ENCODE measurements around the gene PPP1R26. TPM values are rescaled to one million over a fixed set of nuclear protein-coding genes. Genes with fewer than 3 reads are reported as not detected.

Gene PPP1R26
- total and polyA plus RNA-seq, 2 of the 13 experiments (the other 11 are each of a cell fraction or from before 2014, with no cell fraction given), result 8.6 to 11.6 TPM

GRCh38 chr9:135501261-135502167, 21.9 kb downstream of the PPP1R26 start (continued):
- no peak for TF ChIP-seq ZNF503 (CRISPR knock-in tag; IDR thresholded peaks at IDR 0.05)
- no peak for TF ChIP-seq HOXA9 (CRISPR knock-in tag; IDR thresholded peaks at IDR 0.05; ENCODE audit: borderline replicate concordance)
- TF ChIP-seq STAG1 (CRISPR knock-in tag; IDR thresholded peaks at IDR 0.05), result no peak
- TF ChIP-seq SMAD9 (CRISPR knock-in tag; IDR thresholded peaks at IDR 0.05), result no peak
- no peak for TF ChIP-seq TCF7L2 (IDR thresholded peaks at IDR 0.05; ENCODE audit: low read depth, low read length)
- no peak for TF ChIP-seq ZNF776 (CRISPR knock-in tag; IDR thresholded peaks at IDR 0.05)
- TF ChIP-seq ARID5B (CRISPR knock-in tag; IDR thresholded peaks at IDR 0.05), result no peak
- TF ChIP-seq KLF15 (CRISPR knock-in tag; IDR thresholded peaks at IDR 0.05; ENCODE audit: borderline replicate concordance), result no peak
- TF ChIP-seq AKNA (CRISPR knock-in tag; IDR thresholded peaks at IDR 0.05; ENCODE audit: borderline replicate concordance), result no peak
- no peak for TF ChIP-seq ZNF569 (CRISPR knock-in tag; IDR thresholded peaks at IDR 0.05; ENCODE audit: borderline replicate concordance)
- TF ChIP-seq ZMAT3 (CRISPR knock-in tag; conservative IDR thresholded peaks at IDR 0.05), result no peak
- TF ChIP-seq KLF12 (CRISPR knock-in tag; IDR thresholded peaks at IDR 0.05; ENCODE audit: borderline replicate concordance), result no peak
- TF ChIP-seq NFYC (CRISPR knock-in tag; IDR thresholded peaks at IDR 0.05), result no peak
- TF ChIP-seq ZNF331 (CRISPR knock-in tag; IDR thresholded peaks at IDR 0.05), result no peak
- TF ChIP-seq TP53 (CRISPR knock-in tag; conservative IDR thresholded peaks at IDR 0.05), result no peak
- no peak for TF ChIP-seq IRF1 (CRISPR knock-in tag; IDR thresholded peaks at IDR 0.05; ENCODE audit: low read depth)
- TF ChIP-seq GPN1 (CRISPR knock-in tag; IDR thresholded peaks at IDR 0.05; ENCODE audit: borderline replicate concordance), result no peak

All from HepG2 (cell line).